ENCODE measurements around the gene AATF.

The AATF gene

GRCh38 chr17:37079065-37079708, 130.4 kb downstream of the AATF start:
- no peaks in the 10 kb centered on the region for H3K4me1 Mint-ChIP-seq (ENCODE audit: low read depth)
- H3K27ac Mint-ChIP-seq = no peak overlapping the region
- H3K27me3 Mint-ChIP-seq = peaks cover 2% of the 10 kb centered on the region
- no peak overlapping the region for H3K4me3 Mint-ChIP-seq
- peaks cover 6% of the 10 kb centered on the region for H3K36me3 Mint-ChIP-seq
- H3K9me3 Mint-ChIP-seq (ENCODE audit: low read depth) = peaks cover 4% of the 10 kb centered on the region

DNA sequence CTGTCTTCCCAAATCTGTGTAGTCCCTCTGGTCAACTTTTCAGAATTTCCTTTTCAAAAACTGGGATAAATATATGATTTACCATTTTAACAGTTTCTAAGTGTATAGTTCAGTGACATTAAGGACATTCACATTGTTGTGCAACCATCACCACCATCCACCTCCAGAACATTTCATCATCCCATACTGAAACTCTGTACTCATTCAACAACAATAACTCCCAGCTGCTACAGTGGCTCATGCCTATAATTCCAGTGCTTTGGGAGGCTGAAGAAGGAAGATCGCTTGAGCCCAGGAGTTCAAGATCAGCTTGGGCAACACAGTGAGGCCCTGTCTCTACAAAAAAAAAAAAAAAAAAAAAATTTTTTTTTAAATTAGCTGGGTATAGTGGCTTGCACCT, 131.0 kb downstream of the AATF start:
- H3K4me3 Mint-ChIP-seq = no peak overlapping the region
- no peak overlapping the region for H3K27ac Mint-ChIP-seq
- H3K4me1 Mint-ChIP-seq (ENCODE audit: low read depth) = no peaks in the 10 kb centered on the region
- H3K27me3 Mint-ChIP-seq = peaks cover 2% of the 10 kb centered on the region
- peaks cover 4% of the 10 kb centered on the region for H3K9me3 Mint-ChIP-seq (ENCODE audit: low read depth)
- H3K36me3 Mint-ChIP-seq = peaks cover 8% of the 10 kb centered on the region

DNA sequence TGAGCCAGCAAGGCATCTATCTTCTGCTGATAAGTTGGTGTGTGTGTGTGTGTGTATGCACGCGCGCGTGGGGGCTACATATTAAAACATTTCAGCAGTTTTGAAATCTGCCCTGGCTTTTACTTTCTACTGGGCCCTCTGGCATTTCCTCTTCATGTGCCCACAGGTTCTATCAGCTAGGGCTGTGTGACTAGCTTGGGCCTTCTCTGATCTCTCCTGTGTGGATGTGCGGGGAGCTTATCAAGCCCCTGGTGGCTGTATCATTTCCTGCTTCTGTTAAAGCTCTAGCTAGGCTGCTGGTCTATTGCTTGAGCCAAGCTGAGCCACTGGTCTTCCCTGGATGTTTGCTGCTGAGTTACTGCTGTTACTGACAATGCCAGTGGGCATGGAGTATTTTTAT, 132.5 kb downstream of the AATF start:
- Mint-ChIP-seq H3K36me3 (peaks cover 16% of the 10 kb centered on the region), H3K9me3 (ENCODE audit: low read depth) (peaks cover 4% of the 10 kb centered on the region), H3K4me1 (ENCODE audit: low read depth) (no peaks in the 10 kb centered on the region), H3K27ac (no peak overlapping the region), H3K4me3 (no peak overlapping the region), H3K27me3 (peaks cover 2% of the 10 kb centered on the region)

DNA sequence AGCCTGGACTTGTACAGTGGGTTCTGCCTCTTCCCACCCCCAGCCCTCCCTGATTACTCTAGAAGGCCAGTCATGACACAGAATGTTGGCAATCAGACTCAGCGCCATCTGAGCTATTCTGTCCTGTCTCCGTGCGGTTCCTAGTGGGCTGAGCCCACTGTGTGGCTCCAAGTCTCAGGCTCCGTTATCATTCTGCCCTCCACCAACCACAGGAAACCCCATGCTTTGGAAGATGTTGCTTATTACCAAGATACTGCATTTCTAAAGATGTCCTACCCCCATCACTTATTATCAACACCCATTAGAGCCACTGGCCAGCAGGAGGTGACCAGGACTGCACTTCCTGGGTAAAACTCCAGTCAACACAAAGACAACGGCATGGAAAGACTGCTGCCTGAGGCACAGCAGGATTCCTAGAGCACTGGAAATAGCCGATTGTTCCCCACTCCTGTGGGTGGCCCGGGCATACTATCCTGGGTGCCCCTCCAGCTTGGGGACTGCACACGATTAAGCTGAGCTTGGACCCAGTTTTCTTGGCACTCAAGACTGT, 133.6 kb downstream of the AATF start:
- Mint-ChIP-seq H3K27me3 (peaks cover 2% of the 10 kb centered on the region), H3K9me3 (ENCODE audit: low read depth) (peaks cover 4% of the 10 kb centered on the region), H3K4me1 (ENCODE audit: low read depth) (no peaks in the 10 kb centered on the region), H3K36me3 (peaks cover 16% of the 10 kb centered on the region), H3K27ac (no peak overlapping the region), H3K4me3 (no peak overlapping the region)

DNA sequence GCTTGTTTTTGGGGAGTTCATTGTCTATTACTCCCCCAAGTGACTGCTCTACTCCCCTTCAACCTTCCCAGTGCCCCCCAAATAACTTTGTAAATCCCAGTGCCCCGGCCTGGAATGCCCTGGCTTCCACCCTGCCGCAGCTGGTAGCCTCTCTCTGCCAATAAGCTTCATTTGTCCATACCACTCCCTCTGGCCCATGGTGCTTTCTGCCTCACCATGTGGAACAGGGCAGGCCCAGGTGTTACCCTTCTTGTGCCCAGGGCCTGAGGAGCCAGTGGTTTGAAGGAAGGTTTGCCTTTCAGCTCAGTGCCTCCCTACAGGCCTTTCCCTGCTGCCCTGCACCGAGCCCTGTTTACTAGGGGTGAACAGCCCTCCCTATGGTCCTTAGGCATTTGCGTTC, 134.2 kb downstream of the AATF start:
- no peak overlapping the region for H3K4me3 Mint-ChIP-seq
- H3K4me1 Mint-ChIP-seq (ENCODE audit: low read depth) = no peaks in the 10 kb centered on the region
- peaks cover 4% of the 10 kb centered on the region for H3K9me3 Mint-ChIP-seq (ENCODE audit: low read depth)
- H3K36me3 Mint-ChIP-seq = peaks cover 19% of the 10 kb centered on the region
- peaks cover 2% of the 10 kb centered on the region for H3K27me3 Mint-ChIP-seq
- H3K27ac Mint-ChIP-seq = no peak overlapping the region

DNA sequence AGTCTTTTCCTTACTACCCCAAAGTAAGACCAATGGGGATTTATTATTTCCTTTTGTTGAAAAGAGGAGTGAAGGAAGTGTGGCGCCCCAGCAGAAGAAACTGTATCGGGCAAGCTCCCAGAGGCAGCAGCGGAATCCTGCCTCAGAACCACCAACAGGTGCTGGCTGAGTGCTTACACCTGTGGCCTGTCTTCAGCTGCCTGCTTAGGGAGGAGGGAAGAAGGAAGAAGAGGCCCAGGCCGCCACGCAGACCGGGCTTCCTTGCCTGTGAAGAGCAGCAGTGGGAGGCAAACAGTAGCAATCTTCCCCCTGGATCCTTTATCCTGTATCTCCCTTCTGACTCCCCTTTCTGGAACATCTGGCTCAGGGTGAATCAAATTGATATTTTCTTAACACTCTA, 134.7 kb downstream of the AATF start:
- H3K4me3 Mint-ChIP-seq = no peak overlapping the region
- H3K9me3 Mint-ChIP-seq (ENCODE audit: low read depth) = peaks cover 4% of the 10 kb centered on the region
- H3K36me3 Mint-ChIP-seq = peaks cover 19% of the 10 kb centered on the region
- H3K4me1 Mint-ChIP-seq (ENCODE audit: low read depth) = peaks cover 3% of the 10 kb centered on the region
- peaks cover 2% of the 10 kb centered on the region for H3K27me3 Mint-ChIP-seq
- H3K27ac Mint-ChIP-seq = no peak overlapping the region

GRCh38 chr17:37084372-37084771, 135.6 kb downstream of the AATF start:
- no peak overlapping the region for H3K27ac Mint-ChIP-seq
- H3K27me3 Mint-ChIP-seq = peaks cover 2% of the 10 kb centered on the region
- peaks cover 19% of the 10 kb centered on the region for H3K36me3 Mint-ChIP-seq
- peaks cover 12% of the 10 kb centered on the region for H3K4me1 Mint-ChIP-seq (ENCODE audit: low read depth)
- peaks cover 4% of the 10 kb centered on the region for H3K9me3 Mint-ChIP-seq (ENCODE audit: low read depth)
- no peak overlapping the region for H3K4me3 Mint-ChIP-seq

DNA sequence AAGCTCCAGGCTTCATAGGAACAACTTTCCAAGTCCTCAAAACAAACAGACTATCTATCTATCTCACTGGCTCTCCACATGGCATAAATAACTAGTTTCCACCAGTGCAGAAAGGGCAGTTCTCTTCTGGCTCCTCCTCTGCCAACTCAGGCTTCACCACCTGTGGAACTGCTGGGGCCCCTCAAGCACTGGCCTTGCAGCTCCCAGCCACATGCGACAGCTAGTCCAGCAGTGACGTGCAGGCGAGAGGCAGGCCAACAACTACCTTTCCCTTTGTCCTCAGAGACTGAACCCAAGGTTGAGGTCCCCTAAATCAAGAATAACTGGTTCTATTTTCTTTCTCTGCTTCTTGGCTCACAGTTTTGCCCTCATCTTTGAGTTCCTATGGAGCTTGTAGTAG, 137.6 kb downstream of the AATF start:
- Mint-ChIP-seq H3K9me3 (ENCODE audit: low read depth) (no peaks in the 10 kb centered on the region), H3K27me3 (no peaks in the 10 kb centered on the region), H3K27ac (no peak overlapping the region), H3K4me3 (no peak overlapping the region), H3K4me1 (ENCODE audit: low read depth) (peaks cover 30% of the 10 kb centered on the region), H3K36me3 (peaks cover 13% of the 10 kb centered on the region)

DNA sequence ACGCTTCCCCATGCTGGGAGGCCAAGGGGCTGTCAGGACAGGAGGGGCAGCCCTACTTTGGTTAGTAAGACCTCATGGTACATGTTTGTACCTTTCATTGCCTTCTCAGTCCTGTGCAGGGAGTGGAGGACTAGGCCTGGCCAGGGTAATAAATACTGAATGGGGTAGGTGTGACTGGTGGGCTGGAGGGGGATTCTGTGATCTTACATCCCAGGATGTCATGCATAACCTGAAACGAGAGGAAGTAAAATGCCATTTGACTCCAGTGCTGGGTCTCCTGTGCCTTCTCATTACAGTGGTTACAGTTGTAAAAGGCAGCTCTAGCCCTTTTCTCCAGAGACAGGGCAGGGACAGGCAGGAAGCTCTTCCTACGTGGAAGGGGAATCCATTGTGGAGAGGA, 138.2 kb downstream of the AATF start:
- H3K27ac Mint-ChIP-seq = no peak overlapping the region
- peaks cover 13% of the 10 kb centered on the region for H3K36me3 Mint-ChIP-seq
- no peaks in the 10 kb centered on the region for H3K9me3 Mint-ChIP-seq (ENCODE audit: low read depth)
- peaks cover 32% of the 10 kb centered on the region for H3K4me1 Mint-ChIP-seq (ENCODE audit: low read depth)
- no peak overlapping the region for H3K4me3 Mint-ChIP-seq
- no peaks in the 10 kb centered on the region for H3K27me3 Mint-ChIP-seq

GRCh38 chr17:37087683-37088082, 138.9 kb downstream of the AATF start:
- Mint-ChIP-seq H3K27me3 (no peaks in the 10 kb centered on the region), H3K4me1 (ENCODE audit: low read depth) (peaks cover 36% of the 10 kb centered on the region), H3K4me3 (no peak overlapping the region), H3K9me3 (ENCODE audit: low read depth) (no peaks in the 10 kb centered on the region), H3K36me3 (peaks cover 13% of the 10 kb centered on the region), H3K27ac (no peak overlapping the region)

GRCh38 chr17:37088459-37088858, 139.7 kb downstream of the AATF start:
- Mint-ChIP-seq H3K27me3 (no peaks in the 10 kb centered on the region), H3K9me3 (ENCODE audit: low read depth) (no peaks in the 10 kb centered on the region), H3K36me3 (peaks cover 13% of the 10 kb centered on the region), H3K27ac (no peak overlapping the region), H3K4me3 (no peak overlapping the region), H3K4me1 (ENCODE audit: low read depth) (peaks cover 36% of the 10 kb centered on the region)

GRCh38 chr17:37088913-37089312, 140.2 kb downstream of the AATF start:
- no peak overlapping the region for H3K4me3 Mint-ChIP-seq
- no peaks in the 10 kb centered on the region for H3K27me3 Mint-ChIP-seq
- H3K9me3 Mint-ChIP-seq (ENCODE audit: low read depth) = no peaks in the 10 kb centered on the region
- H3K4me1 Mint-ChIP-seq (ENCODE audit: low read depth) = peaks cover 36% of the 10 kb centered on the region
- H3K36me3 Mint-ChIP-seq = peaks cover 13% of the 10 kb centered on the region
- H3K27ac Mint-ChIP-seq = no peak overlapping the region

DNA sequence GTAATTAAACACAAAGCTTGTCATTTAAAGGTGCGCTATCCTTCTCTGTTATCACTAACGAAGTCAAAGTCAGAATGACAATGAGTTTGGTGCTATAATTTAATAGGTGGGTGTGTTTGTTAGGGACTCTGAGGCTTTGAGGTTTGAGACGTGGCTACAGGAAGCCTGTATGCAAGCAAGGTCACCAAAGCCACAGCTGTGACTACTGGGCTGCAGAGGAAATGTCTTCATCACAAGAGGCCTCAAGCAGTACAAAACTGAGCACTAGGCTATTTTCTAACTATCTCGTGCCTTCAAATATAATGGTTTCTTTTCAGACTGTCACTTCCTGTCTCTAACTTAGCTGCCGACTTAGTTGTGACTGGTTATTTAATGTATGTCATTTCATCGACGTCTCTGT, 141.2 kb downstream of the AATF start:
- no peaks in the 10 kb centered on the region for H3K9me3 Mint-ChIP-seq (ENCODE audit: low read depth)
- peaks cover 37% of the 10 kb centered on the region for H3K4me1 Mint-ChIP-seq (ENCODE audit: low read depth)
- H3K27ac Mint-ChIP-seq = peak overlapping the region; percentile 89
- peaks cover 15% of the 10 kb centered on the region for H3K36me3 Mint-ChIP-seq
- H3K4me3 Mint-ChIP-seq = peak overlapping the region; percentile 63
- H3K27me3 Mint-ChIP-seq = no peaks in the 10 kb centered on the region

- Mint-ChIP-seq H3K36me3 (peaks cover 10% of the 10 kb centered on the region), H3K4me3 (peak overlapping the region; percentile 63), H3K27me3 (no peaks in the 10 kb centered on the region), H3K9me3 (ENCODE audit: low read depth) (no peaks in the 10 kb centered on the region), H3K4me1 (ENCODE audit: low read depth) (peaks cover 38% of the 10 kb centered on the region), H3K27ac (peak overlapping the region; percentile 89)
Measured at GRCh38 chr17:37090941-37091340, 142.2 kb downstream of the AATF start.

DNA sequence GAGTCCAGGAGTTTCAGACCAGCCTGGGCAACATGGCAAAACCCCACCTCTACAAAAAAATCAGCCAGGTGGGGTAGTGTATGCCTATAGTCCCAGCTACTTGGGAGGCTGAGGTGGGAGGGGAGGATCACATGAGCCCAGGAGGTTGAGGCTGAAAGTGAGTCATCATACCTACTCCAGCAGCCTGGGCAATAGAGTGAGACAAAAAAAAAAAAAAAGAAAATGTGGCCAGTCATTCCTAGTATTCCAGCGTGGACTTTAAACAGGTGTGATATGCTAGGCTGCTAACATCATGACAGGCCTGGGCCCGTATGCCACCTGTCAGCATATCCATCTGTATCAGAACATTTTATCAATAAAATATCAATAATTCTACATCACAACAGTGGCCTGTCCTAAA, 143.3 kb downstream of the AATF start:
- Mint-ChIP-seq H3K27me3 (no peaks in the 10 kb centered on the region), H3K4me1 (ENCODE audit: low read depth) (peaks cover 38% of the 10 kb centered on the region), H3K9me3 (ENCODE audit: low read depth) (no peaks in the 10 kb centered on the region), H3K36me3 (peaks cover 16% of the 10 kb centered on the region), H3K27ac (no peak overlapping the region), H3K4me3 (no peak overlapping the region)

- H3K4me1 Mint-ChIP-seq (ENCODE audit: low read depth) = peaks cover 38% of the 10 kb centered on the region
- H3K9me3 Mint-ChIP-seq (ENCODE audit: low read depth) = no peaks in the 10 kb centered on the region
- peaks cover 16% of the 10 kb centered on the region for H3K36me3 Mint-ChIP-seq
- H3K4me3 Mint-ChIP-seq = no peak overlapping the region
- no peak overlapping the region for H3K27ac Mint-ChIP-seq
- no peaks in the 10 kb centered on the region for H3K27me3 Mint-ChIP-seq
Measured at GRCh38 chr17:37092701-37093100, 143.9 kb downstream of the AATF start.

Measured in activated naive CD8-positive, alpha-beta T cell (primary cell).